OCI-LY7 (cell line): Measurements from ENCODE around the gene ZBTB20. TPM values are rescaled to one million over a fixed set of nuclear protein-coding genes. Genes with fewer than 3 reads are reported as not detected.

Experiments
- BruUV-seq: library from RNA; stranded (reverse); fragments of 400-500 nt; replicated peaks from 2 replicates; lab custom pipeline; 2021; lab: Mats Ljungman, UMichigan
- CTCF ChIA-PET: fragments of 300-600 bp; sonication (Branson Sonifier 250); formaldehyde crosslinking; loops from one replicate; lab custom pipeline; 2022; ENCODE audit warnings: antibody characterized with exemption; ENCODE audit not compliant: unreplicated experiment; lab: Charles Lee
- POLR2A ChIA-PET: fragments of 300-600 bp; sonication (Branson Sonifier 250); formaldehyde crosslinking; loops from one replicate; lab custom pipeline; 2022; ENCODE audit warnings: antibody characterized with exemption; lab: Charles Lee
- DNase-seq: peaks from one replicate; pipeline ENCODE4 v3.0.0-alpha.2; 2015; ENCODE audit warnings: low spot score
- H2AFZ ChIP-seq: fragments of 200-600 bp; sonication (generic), shearing (Covaris generic); 2 replicates; pipeline ENCODE4 v1.6.1; 2014; ENCODE audit warnings: mild to moderate bottlenecking, antibody characterized with exemption, low read length, moderate library complexity
- H3K27ac ChIP-seq: fragments of 200-600 bp; sonication (generic); 2 replicates; pipeline ENCODE4 v1.5.1; 2014; ENCODE audit warnings: mixed run types, low read depth, mild to moderate bottlenecking, moderate library complexity, low read length, inconsistent platforms; ENCODE audit not compliant: poor library complexity, severe bottlenecking
- H3K36me3 ChIP-seq: fragments of 200-600 bp; sonication (generic); 2 replicates; pipeline ENCODE4 v1.6.1; 2014; ENCODE audit warnings: mild to moderate bottlenecking, antibody characterized with exemption, low read length, moderate library complexity, mixed read lengths; ENCODE audit not compliant: insufficient read depth
- H3K4me1 ChIP-seq: fragments of 200-600 bp; sonication (generic); 2 replicates; pipeline ENCODE4 v1.5.1; 2014; ENCODE audit warnings: mild to moderate bottlenecking, low read length; ENCODE audit not compliant: insufficient read depth, poor library complexity, severe bottlenecking
- H3K4me2 ChIP-seq: fragments of 200-600 bp; sonication (generic); 2 replicates; pipeline ENCODE4 v1.6.1; 2014; ENCODE audit warnings: mild to moderate bottlenecking, low read length
- H3K4me3 ChIP-seq: fragments of 200-600 bp; sonication (generic); 2 replicates; pipeline ENCODE4 v1.5.1; 2014; ENCODE audit warnings: mild to moderate bottlenecking, low read depth, low read length; ENCODE audit not compliant: poor library complexity, severe bottlenecking
- H3K79me2 ChIP-seq: fragments of 200-600 bp; sonication (generic); 2 replicates; pipeline ENCODE4 v1.6.1; 2016; ENCODE audit warnings: low read depth, mild to moderate bottlenecking, low read length, moderate library complexity, mixed read lengths; ENCODE audit not compliant: insufficient read depth
- H3K9me2 ChIP-seq: fragments of 200-600 bp; sonication (generic); 2 replicates; pipeline ENCODE4 v1.6.1; 2016; ENCODE audit warnings: mild to moderate bottlenecking, low read length, mixed read lengths; ENCODE audit not compliant: insufficient read depth
- H3K9me3 ChIP-seq: fragments of 200-600 bp; sonication (generic); 2 replicates; pipeline ENCODE4 v1.6.1; 2014; ENCODE audit warnings: mild to moderate bottlenecking, mixed run types, low read length, mixed read lengths
- H4K20me1 ChIP-seq: fragments of 200-600 bp; sonication (generic); 2 replicates; pipeline ENCODE4 v1.6.1; 2014; ENCODE audit warnings: mild to moderate bottlenecking, antibody characterized with exemption, low read length, moderate library complexity, mixed read lengths; ENCODE audit not compliant: insufficient read depth
- EZH2phosphoT487 ChIP-seq: fragments of 200-600 bp; sonication (generic); IDR thresholded peaks from 2 replicates; pipeline ENCODE4 v1.6.1; 2018; ENCODE audit warnings: low read depth, borderline replicate concordance, mild to moderate bottlenecking, mixed run types, antibody characterized with exemption, low read length, moderate library complexity, mixed read lengths
- intact Hi-C: fragments of 100-400 bp; cut with micrococcal nuclease; formaldehyde crosslinking; loops from one replicate; pipeline ENCODE4 v1.10.0; 2022; ENCODE audit not compliant: unreplicated experiment
- total RNA-seq, 2 experiments: library from RNA; depleted of rRNA in 1 of 2; stranded (reverse); fragments of >200 nt in 1 of 2; shearing (Covaris generic) in 1 of 2; gene quantifications; 2 replicates each; pipeline ENCODE4 v1.2.3, GENCODE V29; 2014 to 2022
- TF ChIP-seq, protein P1 (sequence below): fragments of 200-600 bp; sonication (generic); conservative IDR thresholded peaks from 2 replicates; pipeline ENCODE4 v1.5.1; 2014; ENCODE audit warnings: mild to moderate bottlenecking, antibody characterized with exemption, low read length, moderate library complexity, mixed read lengths

The ZBTB20 gene
- total RNA-seq, 2 experiments from 2014 or later: 5.5 to 11.8 TPM

GRCh38 chr3:114331710-114332109 lies 815.4 kb downstream of the ZBTB20 start:
- Histone ChIP-seq H2AFZ (no peak overlapping the region), H3K9me2 (no peaks in the 10 kb centered on the region), H3K4me3 (no peak overlapping the region), H3K27ac (no peak overlapping the region), H3K4me1 (peaks cover 10% of the 10 kb centered on the region), H3K9me3 (peaks cover 4% of the 10 kb centered on the region; the same call in 1 of the 2 replicates), H4K20me1 (no peaks in the 10 kb centered on the region), H3K36me3 (no peaks in the 10 kb centered on the region), H3K79me2 (no peaks in the 10 kb centered on the region), H3K4me2 (no peak overlapping the region)
- ChIA-PET CTCF (no interaction called here), POLR2A (no interaction called here)
- intact Hi-C loops: loop anchor here (2.0 to 10.0 kb wide), 4 partner anchors 41 to 177 kb away; no protein-coding TSS in a partner anchor
- no peak for TF ChIP-seq EZH2phosphoT487
- TF ChIP-seq, protein P1, sequence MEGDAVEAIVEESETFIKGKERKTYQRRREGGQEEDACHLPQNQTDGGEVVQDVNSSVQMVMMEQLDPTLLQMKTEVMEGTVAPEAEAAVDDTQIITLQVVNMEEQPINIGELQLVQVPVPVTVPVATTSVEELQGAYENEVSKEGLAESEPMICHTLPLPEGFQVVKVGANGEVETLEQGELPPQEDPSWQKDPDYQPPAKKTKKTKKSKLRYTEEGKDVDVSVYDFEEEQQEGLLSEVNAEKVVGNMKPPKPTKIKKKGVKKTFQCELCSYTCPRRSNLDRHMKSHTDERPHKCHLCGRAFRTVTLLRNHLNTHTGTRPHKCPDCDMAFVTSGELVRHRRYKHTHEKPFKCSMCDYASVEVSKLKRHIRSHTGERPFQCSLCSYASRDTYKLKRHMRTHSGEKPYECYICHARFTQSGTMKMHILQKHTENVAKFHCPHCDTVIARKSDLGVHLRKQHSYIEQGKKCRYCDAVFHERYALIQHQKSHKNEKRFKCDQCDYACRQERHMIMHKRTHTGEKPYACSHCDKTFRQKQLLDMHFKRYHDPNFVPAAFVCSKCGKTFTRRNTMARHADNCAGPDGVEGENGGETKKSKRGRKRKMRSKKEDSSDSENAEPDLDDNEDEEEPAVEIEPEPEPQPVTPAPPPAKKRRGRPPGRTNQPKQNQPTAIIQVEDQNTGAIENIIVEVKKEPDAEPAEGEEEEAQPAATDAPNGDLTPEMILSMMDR: no peak
- no peak for DNase-seq
- no TSS peak for BruUV-seq

DNA sequence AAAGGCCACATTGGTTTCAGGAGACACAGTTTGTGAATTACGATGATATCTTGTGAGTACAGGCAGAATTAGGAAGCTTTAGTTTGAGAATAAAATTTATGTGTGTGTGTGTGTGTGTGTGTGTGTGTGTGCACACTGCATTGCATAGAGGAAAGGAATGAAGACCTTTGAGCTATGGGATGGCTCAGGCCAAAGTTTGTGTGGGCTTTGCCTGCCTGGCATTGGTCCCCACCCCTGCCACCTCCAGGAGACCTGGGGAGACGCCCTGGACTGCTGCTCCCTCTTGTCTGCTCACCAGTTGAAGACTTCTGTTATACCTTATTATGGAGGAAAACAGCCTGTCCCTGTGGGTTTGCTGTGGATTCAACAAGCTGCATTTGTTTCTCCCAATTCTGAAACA lies 816.1 kb downstream of the ZBTB20 start:
- ChIA-PET POLR2A (interaction anchor here (0.7 kb wide), 1 partner anchor 12 kb away, joined by 3 read pairs; no protein-coding TSS in a partner anchor), CTCF (no interaction called here)
- BruUV-seq: no TSS peak
- TF ChIP-seq EZH2phosphoT487: no peak
- TF ChIP-seq, protein P1: no peak
- no peak for DNase-seq
- intact Hi-C loops: loop anchor here (5.0 to 10.0 kb wide), 2 partner anchors 121 to 176 kb away; no protein-coding TSS in a partner anchor
- Histone ChIP-seq H4K20me1 (no peaks in the 10 kb centered on the region), H3K9me2 (no peaks in the 10 kb centered on the region), H2AFZ (no peak overlapping the region), H3K36me3 (no peaks in the 10 kb centered on the region), H3K27ac (no peak overlapping the region), H3K4me1 (peaks cover 10% of the 10 kb centered on the region), H3K79me2 (no peaks in the 10 kb centered on the region), H3K4me3 (no peak overlapping the region), H3K4me2 (no peak overlapping the region), H3K9me3 (peaks cover 4% of the 10 kb centered on the region; the same call in 1 of the 2 replicates)

- no peak for DNase-seq
- POLR2A ChIA-PET: interaction anchor here (0.7 kb wide), 2 partner anchors 9 to 146 kb away, joined by 3 to 5 read pairs; no protein-coding TSS in a partner anchor
- no peaks in the 10 kb centered on the region for H3K36me3 ChIP-seq
- H3K27ac ChIP-seq: no peak overlapping the region
- H4K20me1 ChIP-seq: no peaks in the 10 kb centered on the region
- TF ChIP-seq EZH2phosphoT487: no peak
- TF ChIP-seq, protein P1: no peak
- no peaks in the 10 kb centered on the region for H3K79me2 ChIP-seq
- intact Hi-C loops: loop anchor here (5.0 to 10.0 kb wide), 2 partner anchors 122 to 175 kb away; no protein-coding TSS in a partner anchor
- no peak overlapping the region for H2AFZ ChIP-seq
- CTCF ChIA-PET: no interaction called here
- H3K4me3 ChIP-seq: no peak overlapping the region
- peaks cover 10% of the 10 kb centered on the region for H3K4me1 ChIP-seq
- no peaks in the 10 kb centered on the region for H3K9me2 ChIP-seq
- no TSS peak for BruUV-seq
- no peak overlapping the region for H3K4me2 ChIP-seq
- peaks cover 4% of the 10 kb centered on the region; the same call in 1 of the 2 replicates for H3K9me3 ChIP-seq
Observed at GRCh38 chr3:114329823-114330222, 817.3 kb downstream of the ZBTB20 start.
